Ishikawa (cell line): Measurements from ENCODE around the gene RPRD1A.

ENCODE experiments used
- CEBPB ChIP-seq: IDR thresholded peaks from 2 replicates; pipeline ENCODE4 v1.6.1; 2012
- CREB1 ChIP-seq: IDR thresholded peaks from 2 replicates; pipeline ENCODE4 v1.6.1; 2012; ENCODE audit warnings: low read depth
- EGR1 ChIP-seq: IDR thresholded peaks from 2 replicates; pipeline ENCODE4 v1.6.1; 2012
- EP300 ChIP-seq: IDR thresholded peaks from 2 replicates; pipeline ENCODE4 v1.6.1; 2012; ENCODE audit warnings: borderline replicate concordance
- FOXM1 ChIP-seq: IDR thresholded peaks from 2 replicates; pipeline ENCODE4 v1.6.1; 2012; ENCODE audit warnings: low read depth, borderline replicate concordance
- MAX ChIP-seq: IDR thresholded peaks from 2 replicates; pipeline ENCODE4 v1.6.1; 2012
- NFIC ChIP-seq: IDR thresholded peaks from 2 replicates; pipeline ENCODE4 v1.6.1; 2012
- RAD21 ChIP-seq: IDR thresholded peaks from 2 replicates; pipeline ENCODE4 v1.6.1; 2012; ENCODE audit warnings: low read depth
- TAF1 ChIP-seq: IDR thresholded peaks from 2 replicates; pipeline ENCODE4 v1.6.1; 2012; ENCODE audit warnings: low read depth, mild to moderate bottlenecking
- TCF12 ChIP-seq: IDR thresholded peaks from 2 replicates; pipeline ENCODE4 v1.6.1; 2012; ENCODE audit warnings: low read depth
- TEAD4 ChIP-seq: IDR thresholded peaks from 2 replicates; pipeline ENCODE4 v1.6.1; 2012
- YY1 ChIP-seq: IDR thresholded peaks from 2 replicates; pipeline ENCODE4 v1.6.1; 2012; ENCODE audit warnings: low read depth
- ZBTB7A ChIP-seq: IDR thresholded peaks from 2 replicates; pipeline ENCODE4 v1.6.1; 2012; ENCODE audit warnings: low read depth
- TF ChIP-seq, protein P1 (sequence below): IDR thresholded peaks from 2 replicates; pipeline ENCODE4 v1.6.1; 2012
- TF ChIP-seq, protein P2 (sequence below): IDR thresholded peaks from 2 replicates; pipeline ENCODE4 v1.6.1; 2012; ENCODE audit warnings: low read depth, mild to moderate bottlenecking

The RPRD1A gene

GRCh38 chr18:36083729-36084128, 16.4 kb upstream of the RPRD1A start:
- TF ChIP-seq NFIC: no peak
- TF ChIP-seq RAD21: no peak
- TF ChIP-seq FOXM1: no peak

DNA sequence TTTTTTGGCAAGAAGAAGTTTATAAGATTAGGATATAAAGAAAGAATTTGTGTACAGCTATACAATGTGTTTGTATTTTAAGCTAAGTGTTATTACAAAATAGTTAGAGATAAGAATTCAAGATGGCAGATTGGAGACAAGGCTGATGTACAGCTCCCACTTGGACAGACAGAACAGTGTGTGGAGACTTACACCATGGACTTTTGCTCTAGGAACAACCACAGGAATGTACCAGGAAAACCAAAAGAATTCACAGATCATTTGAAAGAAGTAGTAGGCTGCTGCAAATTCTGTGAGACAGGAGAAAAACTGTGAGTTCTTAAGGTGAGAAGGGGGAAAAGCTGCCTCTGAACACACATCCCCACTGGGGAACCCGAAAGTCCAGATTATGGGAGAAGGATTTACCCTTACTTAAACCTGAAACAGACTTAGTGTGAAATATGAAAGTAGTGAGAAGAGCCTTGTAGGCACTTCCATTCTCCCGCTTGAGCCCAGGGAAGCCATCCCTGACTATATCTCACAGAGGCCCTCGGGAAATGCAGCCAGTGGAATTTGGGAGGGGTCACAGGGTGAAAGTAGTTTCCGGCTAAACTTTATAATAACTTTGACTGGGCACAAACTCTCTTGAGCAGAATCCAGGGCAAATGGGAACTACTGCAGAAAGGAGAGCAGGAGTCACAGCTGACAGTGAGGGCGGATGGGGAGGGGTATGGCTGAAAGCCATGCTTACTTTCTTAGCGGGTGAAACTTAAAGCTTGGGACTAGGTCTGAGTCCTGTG, 11.6 kb upstream of the RPRD1A start:
- no peak for TF ChIP-seq ZBTB7A
- no peak for TF ChIP-seq MAX
- TF ChIP-seq, protein P1, sequence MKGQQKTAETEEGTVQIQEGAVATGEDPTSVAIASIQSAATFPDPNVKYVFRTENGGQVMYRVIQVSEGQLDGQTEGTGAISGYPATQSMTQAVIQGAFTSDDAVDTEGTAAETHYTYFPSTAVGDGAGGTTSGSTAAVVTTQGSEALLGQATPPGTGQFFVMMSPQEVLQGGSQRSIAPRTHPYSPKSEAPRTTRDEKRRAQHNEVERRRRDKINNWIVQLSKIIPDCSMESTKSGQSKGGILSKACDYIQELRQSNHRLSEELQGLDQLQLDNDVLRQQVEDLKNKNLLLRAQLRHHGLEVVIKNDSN: no peak
- TF ChIP-seq, protein P2, sequence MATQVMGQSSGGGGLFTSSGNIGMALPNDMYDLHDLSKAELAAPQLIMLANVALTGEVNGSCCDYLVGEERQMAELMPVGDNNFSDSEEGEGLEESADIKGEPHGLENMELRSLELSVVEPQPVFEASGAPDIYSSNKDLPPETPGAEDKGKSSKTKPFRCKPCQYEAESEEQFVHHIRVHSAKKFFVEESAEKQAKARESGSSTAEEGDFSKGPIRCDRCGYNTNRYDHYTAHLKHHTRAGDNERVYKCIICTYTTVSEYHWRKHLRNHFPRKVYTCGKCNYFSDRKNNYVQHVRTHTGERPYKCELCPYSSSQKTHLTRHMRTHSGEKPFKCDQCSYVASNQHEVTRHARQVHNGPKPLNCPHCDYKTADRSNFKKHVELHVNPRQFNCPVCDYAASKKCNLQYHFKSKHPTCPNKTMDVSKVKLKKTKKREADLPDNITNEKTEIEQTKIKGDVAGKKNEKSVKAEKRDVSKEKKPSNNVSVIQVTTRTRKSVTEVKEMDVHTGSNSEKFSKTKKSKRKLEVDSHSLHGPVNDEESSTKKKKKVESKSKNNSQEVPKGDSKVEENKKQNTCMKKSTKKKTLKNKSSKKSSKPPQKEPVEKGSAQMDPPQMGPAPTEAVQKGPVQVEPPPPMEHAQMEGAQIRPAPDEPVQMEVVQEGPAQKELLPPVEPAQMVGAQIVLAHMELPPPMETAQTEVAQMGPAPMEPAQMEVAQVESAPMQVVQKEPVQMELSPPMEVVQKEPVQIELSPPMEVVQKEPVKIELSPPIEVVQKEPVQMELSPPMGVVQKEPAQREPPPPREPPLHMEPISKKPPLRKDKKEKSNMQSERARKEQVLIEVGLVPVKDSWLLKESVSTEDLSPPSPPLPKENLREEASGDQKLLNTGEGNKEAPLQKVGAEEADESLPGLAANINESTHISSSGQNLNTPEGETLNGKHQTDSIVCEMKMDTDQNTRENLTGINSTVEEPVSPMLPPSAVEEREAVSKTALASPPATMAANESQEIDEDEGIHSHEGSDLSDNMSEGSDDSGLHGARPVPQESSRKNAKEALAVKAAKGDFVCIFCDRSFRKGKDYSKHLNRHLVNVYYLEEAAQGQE: no peak
- no peak for TF ChIP-seq YY1

- TF ChIP-seq TCF12 (no peak), RAD21 (no peak), CEBPB (peak; percentile 93)
- TF ChIP-seq, protein P1: no peak
- TF ChIP-seq, protein P2: no peak
Observed at GRCh38 chr18:36075862-36076587, 8.7 kb upstream of the RPRD1A start.

DNA sequence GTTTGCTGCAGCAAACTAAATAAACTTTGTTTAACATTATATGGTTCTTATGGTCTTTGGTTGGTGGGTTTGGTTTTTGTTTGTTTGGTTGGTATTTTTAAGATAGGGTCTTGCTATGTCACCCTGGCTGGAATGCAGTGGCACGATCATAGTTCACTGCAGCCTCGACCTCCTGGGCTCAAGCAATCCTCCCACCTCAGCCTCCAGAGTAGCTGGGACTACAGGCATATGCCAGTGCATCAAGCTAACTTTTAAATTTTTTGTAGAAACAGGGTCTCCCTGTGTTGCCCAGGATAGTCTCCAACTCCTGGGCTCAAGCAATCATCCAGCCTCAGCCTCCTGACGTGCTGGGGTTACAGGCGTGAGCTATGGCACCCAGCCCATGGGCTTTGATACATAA, 7.1 kb upstream of the RPRD1A start:
- TF ChIP-seq, protein P2: no peak
- TF ChIP-seq YY1 (no peak), TEAD4 (no peak), CREB1 (no peak), MAX (no peak), EP300 (no peak), TCF12 (no peak), EGR1 (no peak), ZBTB7A (no peak), TAF1 (no peak), CEBPB (no peak), FOXM1 (no peak), RAD21 (no peak), NFIC (no peak)
- TF ChIP-seq, protein P1: no peak
